K562 (cell line): ENCODE measurements around the gene EPHB2.

Experiments
- BMI1 ChIP-seq: fragments of 150-350 bp; IDR thresholded peaks from 2 replicates; pipeline ENCODE4 v1.6.1; 2014; ENCODE audit warnings: low read length
- CTCF ChIP-seq, 3 experiments: IDR thresholded peaks in 2 of 3; conservative IDR thresholded peaks in 1 of 3; 2 replicates each; pipeline ENCODE4 v1.5.1; 2011 to 2012; ENCODE audit warnings: low read length in 3 of 3, mild to moderate bottlenecking in 3 of 3, control low read depth in 2 of 3, improper control_type of control experiment in 1 of 3, inconsistent platforms in 1 of 3, low read depth in 1 of 3, mixed read lengths in 1 of 3, moderate library complexity in 1 of 3; ENCODE audit not compliant: insufficient read depth in 2 of 3
- FOXP4 ChIP-seq: sonication (generic); formaldehyde crosslinking; IDR thresholded peaks from 2 replicates; pipeline ENCODE4 v1.8.0; 2022; ENCODE audit warnings: mild to moderate bottlenecking, missing genetic modification reagents, borderline replicate concordance
- MBD2 ChIP-seq: sonication (generic); IDR thresholded peaks from 2 replicates; pipeline ENCODE4 v1.6.1; 2016; ENCODE audit warnings: low read depth, borderline replicate concordance
- MEF2A ChIP-seq: IDR thresholded peaks from 2 replicates; pipeline ENCODE4 v1.6.1; 2011; ENCODE audit warnings: low read depth, mild to moderate bottlenecking, low read length, moderate library complexity; ENCODE audit not compliant: control insufficient read depth
- MITF ChIP-seq: IDR thresholded peaks from 2 replicates; pipeline ENCODE4 v1.6.1; 2014; ENCODE audit warnings: antibody characterized with exemption
- POLR2A ChIP-seq: fragments of 450-650 bp; conservative IDR thresholded peaks from 2 replicates; pipeline ENCODE4 v1.6.1; 2016
- SRSF9 ChIP-seq: fragments of 200-400 bp; formaldehyde crosslinking; IDR thresholded peaks from 2 replicates; pipeline ENCODE4 v1.6.1; 2017; ENCODE audit warnings: low read depth, low read length, borderline replicate concordance
- TBP ChIP-seq: optimal IDR thresholded peaks from 2 replicates; pipeline ENCODE3; 2011; ENCODE audit warnings: low read depth, low read length, improper control_type of control experiment
- ZNF76 ChIP-seq: fragments of 250-450 bp; sonication (Bioruptor Pico); IDR thresholded peaks from 2 replicates; pipeline ENCODE4 v1.4.0; 2020; ENCODE audit warnings: mild to moderate bottlenecking, moderate library complexity, borderline replicate concordance

DNA sequence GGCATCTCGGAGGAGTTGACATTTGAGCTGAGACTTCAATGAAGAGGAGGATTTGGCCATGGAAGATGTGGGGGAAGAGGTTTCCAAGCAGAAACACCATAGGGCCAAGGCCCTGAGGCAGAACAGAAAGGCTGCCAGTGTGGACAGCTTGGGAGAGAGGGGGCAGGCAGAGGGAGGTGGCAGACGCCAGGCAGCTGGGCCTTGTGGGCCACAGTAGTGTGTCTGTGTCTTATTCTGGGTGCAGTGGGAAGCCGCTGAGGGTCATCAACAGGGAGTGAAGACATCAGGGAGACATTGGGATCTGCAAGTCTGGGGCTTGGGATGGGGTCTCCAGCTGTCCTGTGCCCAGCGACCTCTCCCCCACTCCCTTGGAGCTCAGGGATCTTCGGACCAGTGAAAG, 165.2 kb downstream of the EPHB2 start:
- TF ChIP-seq MEF2A (no peak), ZNF76 (no peak), MITF (no peak), POLR2A (no peak), CTCF (IDR thresholded peaks at IDR 0.05 in 2 of 3, conservative IDR thresholded peaks at IDR 0.05 in 1 of 3; ENCODE audit: insufficient read depth in 2 of 3, low read depth in 1 of 3, low read length in 3 of 3) (no peak), SRSF9 (no peak), TBP (no peak), FOXP4 (CRISPR knock-in tag) (no peak), MBD2 (no peak), BMI1 (no peak)
